ELF-1 (cell line): Measurements from ENCODE around the gene LMTK2.

Experiments
- DNase-seq: peaks from one replicate; pipeline ENCODE4 v3.0.0-alpha.2; 2016; ENCODE audit warnings: low read depth, low spot score

LMTK2 gene

DNA sequence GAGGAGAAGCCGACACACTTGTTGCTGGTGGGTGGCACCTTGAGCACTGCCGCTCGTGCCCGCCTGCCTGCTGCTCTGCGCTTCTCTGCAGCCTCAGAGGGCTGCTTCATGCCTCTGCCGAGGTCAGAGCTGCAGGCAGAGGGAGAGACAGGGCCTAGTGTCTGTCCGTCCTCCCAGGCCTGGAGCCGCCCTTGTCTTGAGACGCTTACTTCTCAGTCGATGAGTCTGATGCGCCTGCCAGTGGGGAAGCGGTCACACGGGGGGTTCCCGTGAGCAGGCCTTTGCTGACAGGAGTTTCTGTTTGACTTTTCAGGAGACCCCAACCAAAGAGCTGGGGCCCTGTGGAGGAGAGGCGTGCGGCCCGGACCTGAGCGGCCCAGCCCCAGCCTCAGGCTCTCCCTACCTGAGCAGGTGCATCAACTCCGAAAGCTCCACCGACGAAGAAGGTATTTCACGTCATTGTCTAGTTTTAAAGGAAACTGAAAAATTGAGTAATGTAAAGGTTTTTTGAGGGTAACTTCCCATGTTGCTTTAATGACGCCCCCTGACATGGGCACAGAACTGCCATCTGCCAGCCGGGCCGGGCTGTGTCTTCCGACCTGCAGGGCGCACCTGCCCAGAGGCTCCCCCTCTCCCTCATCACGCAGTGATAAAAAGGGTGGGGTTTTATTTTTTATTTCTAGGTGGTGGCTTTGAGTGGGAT is 96.8 kb downstream of the LMTK2 start:
- no peak for DNase-seq

GRCh38 chr7:98203964-98204605 is 97.4 kb downstream of the LMTK2 start:
- no peak for DNase-seq

DNA sequence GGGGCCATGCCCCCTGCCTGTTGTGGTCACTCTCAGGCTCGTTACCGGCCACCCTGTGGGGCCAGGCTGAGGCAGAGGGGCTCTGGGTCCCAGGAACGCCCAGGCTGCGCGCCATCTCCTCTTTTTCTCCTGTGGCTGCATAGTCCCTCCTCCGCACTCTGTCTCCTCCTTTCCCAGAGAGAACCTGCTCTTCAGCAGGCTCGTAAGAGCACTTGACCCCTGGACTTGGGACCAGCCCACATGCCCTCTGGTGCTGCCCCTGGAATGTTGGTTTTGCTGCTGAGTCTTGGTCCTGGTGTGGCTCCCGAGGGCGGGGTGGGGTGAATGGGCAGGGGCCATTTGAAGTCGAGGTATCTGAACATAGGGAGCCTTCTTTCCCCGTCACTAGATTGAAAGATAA is 98.0 kb downstream of the LMTK2 start:
- no peak for DNase-seq

DNA sequence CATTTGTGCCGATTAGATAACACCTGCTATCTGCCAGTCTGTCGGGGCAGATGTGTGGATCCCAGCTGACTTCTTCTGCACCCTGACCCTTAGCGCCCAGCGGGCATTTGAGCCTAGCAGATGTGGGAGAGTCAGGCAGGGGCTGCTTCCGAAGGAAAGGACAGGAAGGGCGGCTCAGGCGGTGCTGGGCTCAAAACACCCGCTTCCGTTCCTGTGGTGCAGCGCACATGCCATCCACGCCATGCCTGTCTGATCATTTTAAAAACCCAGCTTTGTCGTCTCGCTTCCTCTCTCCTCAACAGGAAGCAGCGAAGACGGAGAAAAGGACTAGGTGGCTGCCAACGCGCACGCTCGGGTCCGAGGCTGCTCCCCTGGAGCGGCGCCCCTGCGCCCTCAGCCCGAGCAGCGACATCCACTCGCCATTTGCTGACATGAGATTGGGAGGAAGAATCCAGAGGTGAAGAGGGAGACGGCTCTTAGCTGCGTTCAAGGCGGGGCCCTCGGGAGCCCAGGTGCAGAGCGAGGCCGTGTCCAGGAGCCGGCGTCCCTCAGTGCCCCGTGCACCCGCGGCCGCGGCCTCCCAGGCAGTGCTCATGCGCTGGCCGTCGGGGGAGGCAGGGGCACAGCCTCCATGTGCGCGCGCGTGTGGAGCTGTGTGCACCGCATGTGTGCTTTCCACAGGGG is 98.6 kb downstream of the LMTK2 start:
- no peak for DNase-seq

- no peak for DNase-seq
These were observed 100.0 kb downstream of the LMTK2 start for GRCh38 chr7:98206451-98207330.

DNA sequence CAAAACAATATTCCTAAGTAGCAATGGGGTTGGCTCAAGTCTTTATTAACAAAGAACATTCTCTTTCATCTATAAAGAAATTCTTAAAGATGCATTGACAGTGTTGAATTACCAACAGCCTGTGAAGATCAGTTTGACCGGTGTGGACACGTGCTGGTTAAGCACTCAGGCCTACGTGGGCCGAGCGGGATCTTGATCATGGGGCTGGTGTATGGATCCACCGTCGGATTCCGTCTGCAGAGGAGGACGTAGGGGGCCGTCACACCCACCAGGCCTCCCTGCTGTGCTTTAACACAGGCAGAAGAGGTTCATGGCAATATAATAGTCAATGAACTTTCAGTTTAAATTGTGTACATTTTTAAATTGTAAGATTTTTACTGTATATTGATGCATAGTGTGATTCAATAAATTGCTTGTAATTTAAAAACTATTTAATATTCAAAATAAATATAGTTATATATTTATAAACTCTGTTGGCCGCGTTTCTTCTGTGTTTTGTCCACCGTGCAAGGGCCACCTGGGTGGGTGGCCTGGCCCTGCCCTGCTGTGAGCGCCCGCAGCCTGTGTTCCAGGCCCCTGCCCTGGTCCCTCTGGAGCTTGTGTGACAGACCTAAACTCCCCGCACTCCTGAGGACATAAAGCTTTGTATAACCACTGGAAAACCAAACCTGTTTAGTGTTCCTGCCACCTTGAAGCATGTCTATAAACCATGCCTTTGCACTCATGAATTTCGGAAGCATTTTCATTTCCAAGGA is 102.7 kb downstream of the LMTK2 start:
- DNase-seq: no peak

DNA sequence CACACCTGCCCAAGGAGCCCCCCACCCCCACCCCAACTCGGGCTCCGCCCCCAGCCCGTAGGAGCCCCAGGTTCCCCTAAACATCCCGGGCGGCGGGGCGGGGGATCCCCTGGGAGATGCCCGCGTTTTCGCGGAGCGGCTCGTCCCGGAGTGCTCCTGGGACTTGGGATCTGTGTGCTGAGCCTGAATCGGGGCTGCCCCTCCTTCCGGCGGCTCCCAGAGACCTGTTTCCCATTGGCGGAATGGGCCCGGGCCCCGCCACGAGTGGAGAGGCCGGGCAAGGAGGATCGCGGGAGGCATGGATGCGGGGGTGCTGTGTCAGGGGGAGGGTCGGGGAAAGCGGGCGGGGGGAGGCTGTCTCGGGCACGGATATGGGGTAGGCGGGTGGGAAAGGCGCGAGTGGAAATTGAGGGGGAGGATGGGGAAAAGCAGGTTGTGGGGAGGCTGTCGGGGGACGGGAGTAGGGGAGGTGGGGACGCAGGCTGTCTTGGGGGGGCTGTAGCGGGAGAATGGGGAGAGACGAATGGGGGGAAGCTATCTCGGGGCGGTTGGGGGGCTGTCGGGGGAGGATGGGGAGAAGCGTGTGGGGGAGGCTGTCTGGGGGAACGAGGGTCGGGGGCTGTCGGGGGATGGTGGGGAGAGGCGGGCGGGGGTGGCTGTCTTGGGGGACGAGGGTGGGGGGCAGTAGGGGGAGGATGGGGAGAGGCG is 104.0 kb downstream of the LMTK2 start:
- DNase-seq: no peak

DNA sequence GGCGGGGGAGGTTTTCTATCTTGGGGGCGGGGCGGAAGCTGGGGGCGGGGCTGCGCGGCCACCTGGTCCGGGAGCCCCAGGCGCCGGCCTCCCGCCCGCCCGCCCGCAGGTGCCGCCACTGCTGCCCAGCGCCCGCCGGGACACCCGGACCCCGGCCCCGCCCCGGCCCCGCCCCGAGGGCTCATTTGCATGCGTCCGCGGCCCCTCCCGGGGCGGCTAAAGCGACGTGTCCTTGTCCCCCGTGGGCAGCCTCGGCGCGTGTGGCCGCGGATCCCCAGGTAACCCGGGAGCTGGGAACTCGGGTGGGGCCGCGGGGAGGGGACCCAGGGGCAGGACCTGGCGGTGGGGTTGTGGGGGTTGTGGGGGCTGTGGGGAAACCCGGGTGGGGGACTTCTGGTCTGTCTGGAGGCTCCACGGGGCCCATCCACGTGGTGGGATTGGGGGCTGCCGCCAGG is 104.6 kb downstream of the LMTK2 start, which contains the start of gene BHLHA15:
TSS of gene BHLHA15 (plus strand) at position 219 of the 455 bp plus-strand sequence. CDS start 871 bp downstream, outside the sequence.
- no peak for DNase-seq

DNA sequence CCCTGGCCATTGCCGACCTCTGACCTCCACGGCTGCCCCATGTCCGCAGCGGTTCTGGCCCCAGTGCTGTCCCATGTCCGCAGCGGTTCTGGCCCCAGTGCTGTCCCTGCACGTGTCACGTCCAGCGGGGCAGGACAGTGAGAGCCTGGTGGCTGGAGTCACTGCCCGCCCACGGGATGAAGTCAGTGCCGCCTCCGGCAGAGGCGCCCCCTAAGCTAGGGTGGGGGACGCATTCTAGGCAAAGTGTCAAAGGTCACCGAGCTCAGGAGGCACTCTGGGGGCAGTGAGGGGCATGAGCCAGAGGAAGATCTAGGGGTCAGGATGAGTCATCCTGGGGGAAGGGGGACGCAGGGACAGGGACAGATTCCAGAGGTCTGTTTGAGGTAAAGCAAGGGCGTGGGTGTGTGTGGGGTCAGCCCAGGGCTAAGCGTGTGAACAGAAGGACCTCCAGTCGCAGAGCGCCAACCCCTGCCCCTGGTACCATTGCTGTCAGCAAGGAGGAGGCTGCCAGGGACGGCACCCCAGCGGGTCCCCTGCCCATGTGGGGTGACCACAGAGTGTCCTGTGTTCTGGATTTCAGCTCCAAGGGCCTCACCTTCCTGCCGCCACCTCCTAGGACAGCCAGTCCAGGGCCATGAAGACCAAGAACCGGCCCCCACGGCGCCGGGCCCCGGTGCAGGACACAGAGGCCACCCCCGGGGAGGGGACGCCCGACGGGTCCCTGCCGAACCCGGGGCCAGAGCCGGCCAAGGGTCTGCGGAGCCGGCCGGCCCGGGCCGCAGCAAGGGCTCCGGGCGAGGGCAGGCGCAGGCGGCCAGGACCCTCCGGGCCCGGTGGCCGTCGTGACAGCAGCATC is 105.2 kb downstream of the LMTK2 start:
- DNase-seq: peak; percentile 44

- DNase-seq: no peak
These were observed 105.9 kb downstream of the LMTK2 start for GRCh38 chr7:98212532-98213041.

DNA sequence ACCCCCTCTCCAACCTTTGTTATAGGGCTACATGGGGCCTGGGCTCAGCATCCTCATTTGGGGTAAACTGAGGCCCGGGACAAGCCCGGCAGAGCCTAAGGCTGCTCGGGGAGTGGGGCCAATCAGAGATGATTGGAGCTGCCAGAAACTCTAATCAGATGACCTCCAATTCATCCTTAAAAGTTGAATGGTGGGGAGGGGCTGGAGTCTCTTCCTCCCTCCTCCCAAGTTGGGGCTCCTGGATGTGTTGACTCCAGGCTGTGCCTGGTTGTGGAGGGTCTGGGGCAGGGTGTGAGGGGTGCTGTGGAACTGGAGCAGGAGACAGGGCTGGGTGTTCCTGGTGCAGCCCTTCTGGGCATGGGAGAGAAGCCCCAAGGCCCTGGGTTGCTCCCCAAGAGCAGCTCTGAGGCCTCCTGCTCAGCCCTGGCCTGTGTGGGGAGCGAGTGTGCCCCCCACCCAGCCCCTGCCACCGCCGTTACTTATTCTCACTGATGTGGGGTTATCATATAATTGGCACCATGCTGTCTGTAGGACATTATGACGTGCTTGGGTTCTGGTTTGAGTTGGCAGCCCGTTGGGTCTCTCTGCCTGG is 106.7 kb downstream of the LMTK2 start:
- DNase-seq: no peak

DNA sequence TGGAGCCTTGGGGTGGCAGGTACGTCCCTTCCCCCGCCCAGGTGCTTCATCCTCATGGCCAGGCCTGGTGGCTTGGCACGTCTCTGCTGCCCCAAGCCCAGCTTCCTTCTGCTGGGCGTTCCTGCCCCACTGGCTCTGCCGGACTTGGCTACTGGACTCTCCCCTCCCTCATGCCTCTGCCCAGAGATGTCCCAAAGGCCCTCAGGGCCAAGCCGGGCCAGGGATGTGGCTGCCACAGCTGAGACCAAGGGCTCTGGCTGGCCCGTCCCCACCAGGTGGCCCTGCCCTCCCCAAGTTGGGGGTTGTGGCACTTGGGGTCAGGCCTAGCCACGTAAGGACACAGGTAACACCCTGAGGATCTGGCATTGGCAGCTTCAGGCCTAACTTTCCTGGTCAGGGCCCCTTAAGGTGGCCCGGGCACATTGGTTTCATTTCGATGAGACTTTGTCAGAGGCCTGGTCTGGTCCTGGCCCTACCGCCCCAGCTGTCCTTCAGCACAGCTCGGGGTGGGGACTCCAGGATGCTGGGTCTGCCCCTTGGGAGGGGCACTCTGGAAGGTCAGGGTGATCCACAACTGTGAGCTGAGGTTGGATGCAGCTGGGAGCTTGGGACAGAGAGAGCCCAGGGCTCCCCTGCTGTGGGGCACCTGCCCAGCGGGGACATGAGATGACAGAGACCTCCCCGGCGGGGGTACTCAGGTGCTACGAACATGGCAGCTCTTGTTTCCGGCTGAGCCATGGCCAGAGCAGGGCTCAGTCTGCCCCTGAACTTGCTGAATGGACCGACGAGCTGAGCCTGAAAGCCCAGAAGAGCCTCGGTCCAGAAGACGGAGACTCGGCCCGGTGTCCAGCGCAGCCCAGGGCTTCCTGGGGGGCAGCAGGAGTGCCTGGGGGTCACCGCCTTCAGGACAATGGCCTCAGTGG is 107.5 kb downstream of the LMTK2 start:
- DNase-seq: no peak

- no peak for DNase-seq
These were observed 108.2 kb downstream of the LMTK2 start for GRCh38 chr7:98214811-98215321.

GRCh38 chr7:98215561-98216495 is 109.2 kb downstream of the LMTK2 start:
- DNase-seq: no peak

GRCh38 chr7:98216941-98217622 is 110.4 kb downstream of the LMTK2 start:
- no peak for DNase-seq
